ENCODE results near the gene CYTH1.

DNA sequence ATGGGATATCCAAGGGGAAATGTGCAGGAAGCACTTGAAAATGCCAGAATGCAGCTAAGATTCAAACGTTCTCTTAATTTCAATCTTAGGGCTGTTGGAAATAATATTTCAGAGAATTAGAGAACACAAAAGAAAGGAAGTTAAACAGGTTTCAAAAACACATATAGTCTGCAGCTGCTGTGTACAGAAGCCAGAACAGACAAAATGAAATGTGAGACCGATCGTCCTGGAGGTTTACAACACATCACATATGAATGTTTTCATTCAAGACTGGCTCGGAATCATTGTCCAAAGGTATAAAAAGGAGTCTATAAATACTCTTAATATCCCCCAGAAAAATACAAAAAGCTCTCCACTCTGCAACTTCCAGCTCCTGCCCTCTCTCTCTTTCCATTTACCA lies 14.3 kb downstream of the CYTH1 start:
- TF ChIP-seq SMC3 (IDR thresholded peaks at IDR 0.05) (no peak), POLR2A (IDR thresholded peaks at IDR 0.05; ENCODE audit: low read length) (no peak), JUNB (IDR thresholded peaks at IDR 0.05) (no peak), EP300 (IDR thresholded peaks at IDR 0.05) (no peak), HOXA7 (CRISPR knock-in tag; IDR thresholded peaks at IDR 0.05) (no peak), CHD4 (IDR thresholded peaks at IDR 0.05; ENCODE audit: borderline replicate concordance) (no peak), RFX5 (IDR thresholded peaks at IDR 0.05) (no peak), CEBPB (IDR thresholded peaks at IDR 0.05) (no peak), PHF8 (IDR thresholded peaks at IDR 0.05; ENCODE audit: borderline replicate concordance, low read depth) (no peak)
- TF ChIP-seq, protein P1, sequence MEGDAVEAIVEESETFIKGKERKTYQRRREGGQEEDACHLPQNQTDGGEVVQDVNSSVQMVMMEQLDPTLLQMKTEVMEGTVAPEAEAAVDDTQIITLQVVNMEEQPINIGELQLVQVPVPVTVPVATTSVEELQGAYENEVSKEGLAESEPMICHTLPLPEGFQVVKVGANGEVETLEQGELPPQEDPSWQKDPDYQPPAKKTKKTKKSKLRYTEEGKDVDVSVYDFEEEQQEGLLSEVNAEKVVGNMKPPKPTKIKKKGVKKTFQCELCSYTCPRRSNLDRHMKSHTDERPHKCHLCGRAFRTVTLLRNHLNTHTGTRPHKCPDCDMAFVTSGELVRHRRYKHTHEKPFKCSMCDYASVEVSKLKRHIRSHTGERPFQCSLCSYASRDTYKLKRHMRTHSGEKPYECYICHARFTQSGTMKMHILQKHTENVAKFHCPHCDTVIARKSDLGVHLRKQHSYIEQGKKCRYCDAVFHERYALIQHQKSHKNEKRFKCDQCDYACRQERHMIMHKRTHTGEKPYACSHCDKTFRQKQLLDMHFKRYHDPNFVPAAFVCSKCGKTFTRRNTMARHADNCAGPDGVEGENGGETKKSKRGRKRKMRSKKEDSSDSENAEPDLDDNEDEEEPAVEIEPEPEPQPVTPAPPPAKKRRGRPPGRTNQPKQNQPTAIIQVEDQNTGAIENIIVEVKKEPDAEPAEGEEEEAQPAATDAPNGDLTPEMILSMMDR (IDR thresholded peaks at IDR 0.05) = no peak
- TF ChIP-seq, protein P2, sequence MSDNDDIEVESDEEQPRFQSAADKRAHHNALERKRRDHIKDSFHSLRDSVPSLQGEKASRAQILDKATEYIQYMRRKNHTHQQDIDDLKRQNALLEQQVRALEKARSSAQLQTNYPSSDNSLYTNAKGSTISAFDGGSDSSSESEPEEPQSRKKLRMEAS (IDR thresholded peaks at IDR 0.05) = no peak
- TF ChIP-seq, protein P3, sequence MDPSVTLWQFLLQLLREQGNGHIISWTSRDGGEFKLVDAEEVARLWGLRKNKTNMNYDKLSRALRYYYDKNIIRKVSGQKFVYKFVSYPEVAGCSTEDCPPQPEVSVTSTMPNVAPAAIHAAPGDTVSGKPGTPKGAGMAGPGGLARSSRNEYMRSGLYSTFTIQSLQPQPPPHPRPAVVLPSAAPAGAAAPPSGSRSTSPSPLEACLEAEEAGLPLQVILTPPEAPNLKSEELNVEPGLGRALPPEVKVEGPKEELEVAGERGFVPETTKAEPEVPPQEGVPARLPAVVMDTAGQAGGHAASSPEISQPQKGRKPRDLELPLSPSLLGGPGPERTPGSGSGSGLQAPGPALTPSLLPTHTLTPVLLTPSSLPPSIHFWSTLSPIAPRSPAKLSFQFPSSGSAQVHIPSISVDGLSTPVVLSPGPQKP (IDR thresholded peaks at IDR 0.05; ENCODE audit: low read depth, low read length) = no peak
